Neuron (in vitro differentiated cells): ENCODE measurements around the gene TTC38.

Experiments used
- H2AFZ ChIP-seq: one replicate; pipeline ENCODE4 v1.6.1; 2013; ENCODE audit warnings: low read depth, mild to moderate bottlenecking, inconsistent platforms, low read length, moderate library complexity
- H3K27me3 ChIP-seq: one replicate; pipeline ENCODE4 v1.6.1; 2013; ENCODE audit warnings: low read length; ENCODE audit not compliant: insufficient read depth
- H3K36me3 ChIP-seq: one replicate; pipeline ENCODE4 v1.6.1; 2013; ENCODE audit warnings: low read length; ENCODE audit not compliant: insufficient read depth
- H3K4me1 ChIP-seq: one replicate; pipeline ENCODE4 v1.6.1; 2013; ENCODE audit warnings: low read length; ENCODE audit not compliant: insufficient read depth
- H3K4me3 ChIP-seq: 2 replicates; pipeline ENCODE4 v1.5.1; 2013; ENCODE audit warnings: mild to moderate bottlenecking, low read length, moderate library complexity
- H3K9me3 ChIP-seq: one replicate; pipeline ENCODE4 v1.6.1; 2013; ENCODE audit warnings: low read length

TTC38 gene

GRCh38 chr22:46289244-46289891 lies 21.6 kb downstream of the TTC38 start:
- peaks cover 7% of the 10 kb centered on the region for H3K4me1 ChIP-seq
- H3K27me3 ChIP-seq, result no peaks in the 10 kb centered on the region
- no peak overlapping the region for H2AFZ ChIP-seq
- no peak overlapping the region for H3K4me3 ChIP-seq
- no peaks in the 10 kb centered on the region for H3K9me3 ChIP-seq
- H3K36me3 ChIP-seq, result peaks cover 29% of the 10 kb centered on the region

GRCh38 chr22:46290121-46290842 lies 22.5 kb downstream of the TTC38 start:
- H3K27me3 ChIP-seq, result no peaks in the 10 kb centered on the region
- peaks cover 7% of the 10 kb centered on the region for H3K4me1 ChIP-seq
- H2AFZ ChIP-seq, result no peak overlapping the region
- H3K9me3 ChIP-seq, result no peaks in the 10 kb centered on the region
- no peak overlapping the region for H3K4me3 ChIP-seq
- peaks cover 22% of the 10 kb centered on the region for H3K36me3 ChIP-seq

GRCh38 chr22:46290843-46291785 lies 23.3 kb downstream of the TTC38 start:
- Histone ChIP-seq H3K9me3 (no peaks in the 10 kb centered on the region), H2AFZ (no peak overlapping the region), H3K4me3 (no peak overlapping the region), H3K27me3 (no peaks in the 10 kb centered on the region), H3K36me3 (peaks cover 20% of the 10 kb centered on the region), H3K4me1 (peaks cover 14% of the 10 kb centered on the region)

GRCh38 chr22:46292173-46292572 lies 24.4 kb downstream of the TTC38 start:
- no peaks in the 10 kb centered on the region for H3K27me3 ChIP-seq

DNA sequence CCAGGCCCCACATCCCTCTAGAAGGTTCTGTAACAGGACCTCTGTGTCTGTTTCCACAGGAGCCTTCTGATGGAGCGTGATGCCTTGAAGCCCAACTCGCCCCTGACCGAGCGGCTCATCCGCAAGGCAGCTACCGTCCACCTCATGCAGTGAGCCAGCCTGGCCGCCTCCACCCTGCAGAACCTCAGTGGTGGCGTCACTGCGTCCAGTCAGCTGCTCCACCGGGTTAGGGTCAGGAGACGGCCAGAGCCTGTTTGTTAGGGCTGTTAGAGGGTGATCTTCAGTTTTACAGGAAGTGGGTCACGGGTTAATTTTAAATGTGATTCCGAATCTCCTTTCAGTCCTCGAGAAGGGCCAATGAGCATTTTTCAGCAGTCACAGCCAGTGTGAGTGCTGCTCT lies 24.9 kb downstream of the TTC38 start:
- H3K4me1 ChIP-seq, result peaks cover 22% of the 10 kb centered on the region
- H3K4me3 ChIP-seq, result no peak overlapping the region
- H3K36me3 ChIP-seq, result peaks cover 17% of the 10 kb centered on the region

More at GRCh38 chr22:46292173-46292572, 24.4 kb downstream of the TTC38 start:
- H2AFZ ChIP-seq, result no peak overlapping the region
- peaks cover 16% of the 10 kb centered on the region for H3K4me1 ChIP-seq
- no peak overlapping the region for H3K4me3 ChIP-seq
- H3K9me3 ChIP-seq, result no peaks in the 10 kb centered on the region
- peaks cover 17% of the 10 kb centered on the region for H3K36me3 ChIP-seq

GRCh38 chr22:46293577-46294260 lies 25.9 kb downstream of the TTC38 start:
- H3K27me3 ChIP-seq, result no peaks in the 10 kb centered on the region
- no peaks in the 10 kb centered on the region for H3K9me3 ChIP-seq
- no peak overlapping the region for H2AFZ ChIP-seq
- peaks cover 26% of the 10 kb centered on the region for H3K4me1 ChIP-seq
- peaks cover 20% of the 10 kb centered on the region for H3K36me3 ChIP-seq
- no peak overlapping the region for H3K4me3 ChIP-seq

More for the DNA sequence above, 24.9 kb downstream of the TTC38 start:
- Histone ChIP-seq H3K27me3 (no peaks in the 10 kb centered on the region), H2AFZ (no peak overlapping the region), H3K9me3 (no peaks in the 10 kb centered on the region)

DNA sequence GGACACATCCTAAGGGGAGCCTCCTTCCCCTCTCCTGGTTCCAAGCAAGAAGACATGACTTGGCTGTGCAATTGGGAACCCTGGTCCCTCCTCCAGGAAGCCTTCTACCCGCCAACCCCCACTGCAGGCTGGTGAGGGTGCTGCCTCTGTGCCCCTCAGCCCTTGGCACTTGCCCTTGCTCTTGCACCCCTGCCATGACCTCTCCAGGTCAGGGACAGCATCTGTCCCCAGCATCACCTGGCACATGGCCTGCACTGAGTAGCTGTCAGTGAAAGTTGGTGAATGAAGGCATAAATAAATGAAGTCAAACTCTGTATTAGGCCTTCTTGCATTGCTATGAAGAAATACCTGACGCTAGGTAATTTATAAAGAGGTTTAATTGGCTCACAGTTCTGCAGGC lies 27.0 kb downstream of the TTC38 start:
- no peaks in the 10 kb centered on the region for H3K27me3 ChIP-seq
- H3K4me1 ChIP-seq, result peaks cover 26% of the 10 kb centered on the region
- H3K36me3 ChIP-seq, result peaks cover 29% of the 10 kb centered on the region
- no peak overlapping the region for H3K4me3 ChIP-seq
- no peaks in the 10 kb centered on the region for H3K9me3 ChIP-seq
- no peak overlapping the region for H2AFZ ChIP-seq

DNA sequence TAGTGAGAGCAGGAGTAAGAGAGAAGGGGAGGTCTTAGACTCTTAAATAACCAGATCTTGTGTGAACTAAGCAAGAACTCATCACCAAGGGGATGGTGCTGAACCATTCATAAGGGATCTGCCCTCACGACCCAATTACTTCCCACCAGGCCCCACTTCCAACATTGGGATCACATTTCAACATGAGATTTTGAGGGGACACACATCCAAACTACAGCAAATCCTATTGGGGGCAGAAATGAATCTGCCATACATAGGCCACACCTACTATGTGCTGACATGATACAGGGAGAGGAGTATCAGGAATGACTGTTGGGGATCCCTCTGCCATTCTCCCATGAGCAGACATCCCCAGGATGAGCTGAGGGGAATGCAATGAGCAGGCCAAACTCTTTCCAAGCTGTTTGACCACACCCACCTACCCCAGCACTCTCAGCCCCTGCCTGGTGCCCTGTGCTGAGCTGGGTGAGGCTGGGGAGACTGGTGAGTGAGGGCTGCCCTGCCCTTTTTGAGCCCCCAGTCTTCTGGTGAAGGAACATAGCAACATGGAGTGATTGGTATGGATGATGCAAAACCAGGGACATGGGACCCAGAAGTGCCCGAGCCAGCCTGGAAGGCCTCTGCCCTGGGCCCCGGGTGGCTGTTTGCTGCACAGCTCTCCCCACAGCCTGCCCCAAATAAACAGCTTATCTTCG lies 27.6 kb downstream of the TTC38 start:
- H3K4me1 ChIP-seq, result peaks cover 26% of the 10 kb centered on the region
- H3K36me3 ChIP-seq, result peaks cover 33% of the 10 kb centered on the region
- no peaks in the 10 kb centered on the region for H3K9me3 ChIP-seq
- no peak overlapping the region for H2AFZ ChIP-seq
- no peaks in the 10 kb centered on the region for H3K27me3 ChIP-seq
- peak overlapping the region; percentile 72 for H3K4me3 ChIP-seq

DNA sequence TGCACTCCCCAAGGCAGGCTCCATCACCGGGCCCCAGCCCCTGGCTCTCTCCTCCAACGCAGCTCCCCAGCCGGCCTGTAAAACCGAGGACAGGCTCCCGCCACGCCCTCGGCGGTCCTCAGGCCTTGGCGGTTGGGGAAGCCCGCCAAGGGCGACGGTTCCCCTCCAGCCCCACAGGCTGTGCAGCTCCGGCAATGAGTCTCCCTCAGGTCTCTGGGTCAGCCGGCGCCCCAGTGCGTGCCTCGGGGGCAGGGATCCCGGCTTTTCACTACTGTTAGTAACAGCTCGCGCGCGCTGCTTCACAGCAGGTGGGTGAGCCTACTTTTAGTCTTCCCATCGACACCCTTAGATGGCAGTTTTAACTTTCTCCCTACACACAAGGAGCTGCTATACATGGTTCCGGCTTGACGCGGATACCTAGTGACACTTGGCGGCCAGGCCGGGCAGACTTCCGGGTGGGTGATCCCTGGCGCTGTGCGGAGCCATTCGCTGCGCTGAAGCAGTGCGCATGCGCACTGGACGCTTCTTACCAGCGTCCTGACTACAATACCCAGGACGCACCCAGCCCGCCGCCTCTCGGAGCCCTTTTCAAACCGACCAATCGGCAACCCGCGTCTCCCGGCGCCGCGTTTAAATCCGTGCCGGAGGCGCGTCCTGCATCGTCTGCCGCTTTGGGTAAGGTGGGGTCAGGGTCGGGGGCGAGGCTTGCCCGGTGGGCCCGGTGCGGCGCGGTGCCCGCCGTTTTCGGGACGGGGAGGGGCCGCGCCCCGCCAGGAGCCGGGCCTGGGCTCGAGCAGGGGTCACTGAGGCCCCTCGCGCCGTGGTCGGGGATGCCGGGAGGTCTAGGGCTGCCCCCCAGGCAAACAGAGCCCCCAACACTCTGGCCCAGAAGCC lies 28.7 kb downstream of the TTC38 start, which contains the start of gene GTSE1:
Gene GTSE1, plus strand, starts transcription at position 614 of the 894 bp plus-strand sequence. CDS start 531 bp downstream, outside the sequence.
- Histone ChIP-seq H3K4me1 (peaks cover 26% of the 10 kb centered on the region), H2AFZ (peak within 1 kb of the TSS; percentile 80), H3K4me3 (peak within 1 kb of the TSS; percentile 72), H3K9me3 (no peaks in the 10 kb centered on the region), H3K36me3 (peaks cover 34% of the 10 kb centered on the region), H3K27me3 (no peaks in the 10 kb centered on the region)

DNA sequence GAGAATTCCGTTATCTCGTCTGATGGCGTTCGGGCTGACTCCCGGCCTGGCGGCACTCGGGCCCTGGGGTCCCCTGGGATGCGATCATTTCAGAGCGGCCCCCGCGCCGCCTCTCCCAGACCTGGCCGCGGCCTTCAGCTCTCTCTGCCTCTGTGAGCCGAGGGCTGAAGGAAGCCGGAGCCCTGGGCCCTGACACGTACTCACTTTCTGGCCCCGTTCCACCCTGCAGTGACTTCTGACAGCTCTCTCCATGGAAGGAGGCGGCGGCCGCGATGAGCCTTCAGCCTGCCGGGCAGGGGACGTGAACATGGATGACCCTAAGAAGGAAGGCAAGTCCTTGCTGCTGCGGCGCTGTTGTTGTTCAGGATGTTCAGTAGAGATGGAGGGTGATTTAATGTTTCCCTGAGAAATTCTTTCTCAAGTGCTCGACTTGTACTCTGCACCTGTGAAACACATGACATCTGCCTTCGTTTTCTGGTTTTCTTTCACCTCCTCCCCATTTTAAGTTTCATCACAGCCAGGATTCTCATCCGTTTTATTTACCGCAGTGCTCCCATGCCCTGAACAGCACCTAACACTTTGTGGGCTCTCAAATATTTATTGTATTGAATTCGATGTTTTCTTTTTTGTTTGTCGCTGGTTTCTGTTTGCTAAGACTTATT lies 29.5 kb downstream of the TTC38 start:
- peaks cover 26% of the 10 kb centered on the region for H3K4me1 ChIP-seq
- H2AFZ ChIP-seq, result peak overlapping the region; percentile 80
- H3K9me3 ChIP-seq, result no peaks in the 10 kb centered on the region
- H3K27me3 ChIP-seq, result no peaks in the 10 kb centered on the region
- H3K4me3 ChIP-seq, result peak overlapping the region; percentile 72
- H3K36me3 ChIP-seq, result peaks cover 30% of the 10 kb centered on the region

DNA sequence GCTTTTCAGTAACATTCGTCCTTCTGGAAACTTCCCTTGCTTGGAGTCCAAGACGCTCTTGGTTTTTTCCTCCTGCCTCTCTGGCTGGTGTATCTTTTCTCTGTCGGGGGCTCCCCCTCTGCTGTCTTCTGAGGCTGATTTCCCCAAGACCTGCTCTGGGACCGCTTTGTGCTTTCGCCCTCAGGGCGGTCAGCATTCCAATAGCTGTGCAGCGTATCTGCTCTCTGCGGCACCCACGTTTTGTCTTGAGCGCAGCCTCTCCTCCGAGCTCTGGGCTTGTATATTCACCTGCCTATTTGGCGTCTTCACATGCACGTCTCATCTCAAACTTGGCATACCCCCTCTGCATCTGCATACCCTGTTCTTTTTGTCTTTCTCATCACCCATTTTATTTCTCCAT lies 31.3 kb downstream of the TTC38 start:
- no peaks in the 10 kb centered on the region for H3K9me3 ChIP-seq
- peaks cover 20% of the 10 kb centered on the region for H3K4me1 ChIP-seq
- no peak overlapping the region for H3K4me3 ChIP-seq
- no peaks in the 10 kb centered on the region for H3K27me3 ChIP-seq
- H3K36me3 ChIP-seq, result peaks cover 33% of the 10 kb centered on the region
- H2AFZ ChIP-seq, result no peak overlapping the region
